GM19193 (cell line): Measurements from ENCODE around the gene BST2.

Source experiments
- POLR2A ChIP-seq: IDR thresholded peaks from 4 replicates; pipeline ENCODE4 v1.6.1; 2011; ENCODE audit not compliant: insufficient read depth, insufficient read length; ENCODE audit errors: extremely low read depth

Gene BST2, protein sequence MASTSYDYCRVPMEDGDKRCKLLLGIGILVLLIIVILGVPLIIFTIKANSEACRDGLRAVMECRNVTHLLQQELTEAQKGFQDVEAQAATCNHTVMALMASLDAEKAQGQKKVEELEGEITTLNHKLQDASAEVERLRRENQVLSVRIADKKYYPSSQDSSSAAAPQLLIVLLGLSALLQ

DNA sequence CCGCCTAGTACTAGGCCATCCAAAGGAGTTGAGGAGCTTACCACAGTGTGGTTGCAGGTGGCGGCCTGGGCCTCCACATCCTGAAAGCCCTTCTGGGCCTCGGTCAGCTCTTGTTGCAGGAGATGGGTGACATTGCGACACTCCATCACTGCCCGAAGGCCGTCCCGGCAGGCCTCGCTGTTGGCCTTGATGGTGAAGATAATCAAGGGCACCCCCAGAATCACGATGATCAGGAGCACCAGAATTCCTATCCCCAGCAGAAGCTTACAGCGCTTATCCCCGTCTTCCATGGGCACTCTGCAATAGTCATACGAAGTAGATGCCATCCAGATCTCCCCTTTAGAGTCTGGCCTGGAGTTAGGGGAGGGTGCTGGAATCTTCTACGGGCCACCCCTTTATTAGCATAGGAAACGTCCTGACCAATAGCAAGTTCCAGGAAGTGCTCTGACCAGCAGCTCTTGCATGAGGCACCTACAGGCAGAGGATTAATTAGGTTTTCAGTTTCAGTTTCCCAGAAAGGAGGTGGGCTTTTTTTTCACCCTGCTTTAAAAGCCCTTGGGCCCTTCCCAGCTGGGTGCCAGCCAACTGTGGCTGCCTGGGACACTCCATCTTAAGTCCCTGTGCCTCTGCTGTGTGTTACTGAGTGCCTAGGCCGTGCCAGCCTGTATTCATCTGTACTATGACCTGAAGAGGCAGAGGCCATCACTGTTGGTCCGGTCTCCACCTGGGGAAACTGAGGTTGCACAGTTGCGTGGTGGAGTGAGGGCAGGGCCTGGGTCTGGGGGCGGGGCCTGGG, at the start of gene BST2:
Gene BST2 (minus strand): TSS at position 381 of the 796 bp plus-strand sequence. CDS start 55 bp downstream, at position 326.
- TF ChIP-seq POLR2A: peak; percentile 81

DNA sequence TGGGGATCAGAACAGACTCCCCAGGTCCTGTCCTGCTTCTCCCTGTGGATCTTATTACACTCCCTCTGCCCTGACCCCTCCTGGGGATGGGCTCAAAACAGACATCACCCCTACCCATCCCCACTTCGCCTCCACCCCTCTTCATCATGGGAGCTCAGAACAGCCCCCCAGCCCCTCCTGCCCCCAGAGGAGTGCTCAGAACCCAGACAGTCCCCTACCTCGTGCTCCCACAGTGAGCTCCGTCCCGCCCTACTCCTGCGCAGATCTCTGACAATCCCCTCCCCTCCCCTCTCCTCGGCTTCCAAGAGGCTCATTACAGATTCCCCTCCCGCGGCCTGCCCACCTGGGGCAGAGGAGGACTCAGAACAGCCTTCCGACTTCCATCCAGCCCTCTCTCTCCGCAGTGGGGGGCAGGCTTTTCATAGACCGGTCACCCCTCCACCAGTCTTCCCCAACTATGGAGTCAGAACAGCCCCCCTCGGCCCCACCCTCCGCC, 49.2 kb upstream of the BST2 start:
- no peak for TF ChIP-seq POLR2A

DNA sequence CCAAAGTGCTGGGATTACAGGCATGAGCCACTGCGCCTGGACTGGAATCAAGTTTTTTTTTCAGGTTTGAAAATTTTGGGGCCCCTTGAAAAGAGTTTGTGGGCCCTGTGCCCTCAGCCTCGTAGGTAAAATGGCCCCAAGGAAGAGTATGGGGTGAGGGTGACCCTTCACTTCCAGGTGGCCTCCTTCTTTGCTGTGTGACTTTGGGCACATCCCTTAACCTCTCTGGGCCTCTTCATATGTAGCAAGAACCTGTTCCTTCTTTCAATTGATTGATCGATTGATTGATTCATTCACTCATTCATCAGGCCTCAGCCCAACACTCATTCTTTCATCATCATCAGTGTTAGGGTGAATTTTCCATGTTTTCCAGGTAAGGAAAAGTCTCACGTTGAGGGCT, 46.4 kb upstream of the BST2 start:
- TF ChIP-seq POLR2A: no peak

GRCh38 chr19:17450264-17451075, 45.0 kb upstream of the BST2 start:
- TF ChIP-seq POLR2A: no peak

- no peak for TF ChIP-seq POLR2A
Observed at GRCh38 chr19:17448131-17448967, 42.9 kb upstream of the BST2 start, which contains the start of gene TMEM221. Gene TMEM221 (minus strand): TSS chr19:17448668. CDS start chr19:17448462, 206 bp downstream.

GRCh38 chr19:17447704-17448130, 42.3 kb upstream of the BST2 start:
- TF ChIP-seq POLR2A: no peak

GRCh38 chr19:17445526-17446165, 40.2 kb upstream of the BST2 start:
- no peak for TF ChIP-seq POLR2A

GRCh38 chr19:17441241-17442021, 36.0 kb upstream of the BST2 start:
- TF ChIP-seq POLR2A: no peak

DNA sequence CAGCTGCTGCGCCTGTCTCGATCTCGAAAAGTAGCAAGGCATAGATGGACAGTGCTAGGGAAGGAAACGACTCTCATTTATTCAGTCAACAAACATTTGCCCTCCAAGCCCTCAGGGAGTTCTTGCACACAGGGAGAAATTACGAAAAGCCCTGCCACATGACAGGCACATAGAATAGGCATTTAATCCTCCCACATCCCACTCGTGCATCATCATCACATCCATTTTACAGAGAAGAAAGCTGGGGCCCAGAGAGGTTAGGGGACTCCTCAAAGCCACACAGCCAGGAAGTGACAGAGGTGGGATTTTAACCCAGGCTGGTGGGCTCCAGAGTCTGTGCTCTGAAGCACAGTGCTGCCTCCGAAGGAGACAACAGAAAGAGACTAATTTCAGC, 31.4 kb upstream of the BST2 start:
- TF ChIP-seq POLR2A: no peak

DNA sequence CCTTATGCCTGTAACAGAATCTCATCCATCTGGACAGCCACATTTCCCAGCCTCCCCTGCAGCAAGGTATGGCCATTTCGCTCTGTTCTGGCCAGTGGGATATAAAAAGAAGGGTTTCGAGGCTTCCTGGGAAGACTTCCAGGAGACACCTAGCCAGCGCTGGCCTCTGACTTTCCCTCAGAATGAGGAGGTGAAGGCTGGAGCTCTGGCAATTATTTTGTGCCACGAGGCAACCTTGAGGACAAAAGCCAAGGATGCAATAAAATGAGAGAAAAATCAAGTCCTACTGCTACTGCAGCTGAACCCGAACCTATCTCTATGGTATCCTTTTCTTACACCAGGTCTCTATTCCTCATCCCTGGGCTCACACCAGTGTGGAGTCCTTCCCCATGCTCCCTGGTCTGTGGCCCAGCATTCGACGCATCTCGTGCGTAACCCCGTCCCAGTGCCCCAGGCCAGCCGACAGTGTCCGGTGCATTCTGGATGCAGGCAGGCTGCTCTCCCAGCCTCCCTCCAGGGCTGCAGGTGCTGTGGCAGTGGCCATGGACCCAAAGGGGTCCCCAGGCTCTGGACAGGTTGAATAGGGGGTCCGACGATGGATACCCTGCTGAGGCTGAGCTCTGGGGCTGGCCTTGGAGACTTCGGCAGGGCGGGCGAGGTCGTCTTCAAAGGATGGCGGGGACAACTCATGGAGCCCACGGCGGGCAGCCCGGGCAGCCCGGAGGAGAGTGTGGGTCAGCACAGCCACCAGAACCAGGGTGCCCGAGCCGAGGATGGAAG, 30.9 kb upstream of the BST2 start:
- TF ChIP-seq POLR2A: no peak

DNA sequence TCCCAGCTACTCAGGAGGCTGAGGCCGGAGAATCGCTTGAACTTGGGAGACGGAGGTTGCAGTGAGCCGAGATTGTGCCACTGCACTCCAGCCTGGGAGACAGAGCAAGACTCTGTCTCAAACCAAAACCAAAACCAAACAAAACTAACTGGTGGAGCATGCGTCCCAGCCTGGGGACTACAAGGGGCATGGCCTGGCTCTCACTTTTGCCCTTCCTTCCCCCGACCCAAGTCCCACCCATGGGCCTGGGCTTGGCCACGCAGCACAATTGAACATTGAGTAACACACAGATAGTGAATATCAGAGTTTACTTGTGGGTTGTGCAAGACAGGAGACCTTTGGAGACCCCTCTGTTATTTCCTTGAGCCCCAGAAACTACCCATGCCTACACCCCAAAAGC, 29.8 kb upstream of the BST2 start:
- no peak for TF ChIP-seq POLR2A

- no peak for TF ChIP-seq POLR2A
Observed at GRCh38 chr19:17431417-17431816, 26.0 kb upstream of the BST2 start.
